ENCODE measurements around the gene KCNK18.

Gene KCNK18

DNA sequence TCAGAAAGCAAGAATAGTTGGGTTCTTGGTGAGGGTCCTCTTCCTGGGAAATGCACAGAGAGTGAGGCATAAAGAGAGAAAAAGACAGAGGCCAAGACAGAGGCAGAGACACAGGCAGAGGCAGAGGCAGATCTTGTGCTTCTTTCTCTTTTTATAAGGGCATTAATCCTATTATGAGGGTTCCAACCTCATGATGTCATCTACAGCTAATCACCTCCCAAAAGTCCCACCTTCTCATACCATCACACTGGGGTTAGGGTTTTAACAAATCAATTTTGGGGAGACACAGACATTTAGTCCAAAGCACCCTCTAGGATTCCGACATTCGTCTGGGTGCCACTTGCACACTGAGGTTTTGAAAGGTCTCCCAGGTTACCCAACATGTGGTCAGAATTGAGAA, 17.8 kb downstream of the KCNK18 start:
- TF ChIP-seq CTCF (conservative IDR thresholded peaks at IDR 0.05) = no peak
- TF ChIP-seq ZFX (IDR thresholded peaks at IDR 0.05) = no peak

DNA sequence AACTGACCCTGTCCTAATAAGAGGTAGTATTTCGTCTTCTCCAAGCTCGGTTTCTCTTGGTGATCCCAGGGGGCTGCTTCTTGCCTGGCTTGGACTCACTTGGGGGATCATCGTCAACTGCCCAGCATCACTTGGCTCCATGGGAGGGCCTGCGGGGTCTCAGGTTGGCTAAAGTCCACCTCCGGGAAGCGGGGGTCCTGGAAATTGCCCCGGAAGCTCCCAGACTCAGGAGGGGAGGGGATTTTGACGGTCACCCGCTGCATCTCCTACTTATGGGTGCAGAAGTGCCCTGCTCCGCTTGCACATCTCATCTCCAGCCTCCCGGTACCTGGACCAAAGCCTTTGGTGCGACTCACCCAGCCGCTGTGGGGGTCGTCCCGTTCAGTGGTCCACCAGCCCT, 18.7 kb downstream of the KCNK18 start:
- TF ChIP-seq ZFX (IDR thresholded peaks at IDR 0.05) = no peak
- TF ChIP-seq CTCF (conservative IDR thresholded peaks at IDR 0.05) = no peak
- H3K27ac ChIP-seq = no peak overlapping the region

More for the DNA sequence above, 17.8 kb downstream of the KCNK18 start:
- no peak overlapping the region for H3K27ac ChIP-seq

- no peak overlapping the region; the same call in 1 of the 2 replicates for H3K27ac ChIP-seq
- no peak for TF ChIP-seq ZFX (IDR thresholded peaks at IDR 0.05)
- peak; percentile 100 for TF ChIP-seq CTCF (conservative IDR thresholded peaks at IDR 0.05)
These were observed 19.4 kb downstream of the KCNK18 start for GRCh38 chr10:117216611-117217195.

GRCh38 chr10:117217196-117217761, 20.0 kb downstream of the KCNK18 start:
- no peak for TF ChIP-seq ZFX (IDR thresholded peaks at IDR 0.05)
- no peak; the same call in 1 of the 2 replicates for TF ChIP-seq CTCF (conservative IDR thresholded peaks at IDR 0.05)
- no peak overlapping the region; the same call in 1 of the 2 replicates for H3K27ac ChIP-seq

DNA sequence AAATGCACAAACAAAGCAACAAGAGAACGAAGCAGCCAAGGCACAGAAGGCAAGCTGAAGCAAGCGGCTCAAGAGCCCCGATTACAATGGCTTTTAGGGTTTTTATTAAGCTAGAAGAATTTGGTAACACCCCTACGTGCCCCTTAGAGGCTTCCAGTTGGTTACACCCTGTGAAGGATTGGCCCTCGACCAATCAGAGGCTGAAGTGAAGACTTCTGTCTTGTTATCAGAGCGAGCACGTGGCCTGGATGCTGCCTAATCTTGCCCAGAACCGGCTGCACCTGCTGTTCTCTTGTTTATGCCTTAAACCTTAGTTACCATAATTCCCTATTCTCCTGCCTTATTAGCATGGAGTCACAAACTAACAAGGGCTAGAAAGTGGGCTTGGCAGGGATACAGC, 21.4 kb downstream of the KCNK18 start:
- H3K27ac ChIP-seq = no peak overlapping the region
- no peak for TF ChIP-seq CTCF (conservative IDR thresholded peaks at IDR 0.05)
- no peak for TF ChIP-seq ZFX (IDR thresholded peaks at IDR 0.05)

DNA sequence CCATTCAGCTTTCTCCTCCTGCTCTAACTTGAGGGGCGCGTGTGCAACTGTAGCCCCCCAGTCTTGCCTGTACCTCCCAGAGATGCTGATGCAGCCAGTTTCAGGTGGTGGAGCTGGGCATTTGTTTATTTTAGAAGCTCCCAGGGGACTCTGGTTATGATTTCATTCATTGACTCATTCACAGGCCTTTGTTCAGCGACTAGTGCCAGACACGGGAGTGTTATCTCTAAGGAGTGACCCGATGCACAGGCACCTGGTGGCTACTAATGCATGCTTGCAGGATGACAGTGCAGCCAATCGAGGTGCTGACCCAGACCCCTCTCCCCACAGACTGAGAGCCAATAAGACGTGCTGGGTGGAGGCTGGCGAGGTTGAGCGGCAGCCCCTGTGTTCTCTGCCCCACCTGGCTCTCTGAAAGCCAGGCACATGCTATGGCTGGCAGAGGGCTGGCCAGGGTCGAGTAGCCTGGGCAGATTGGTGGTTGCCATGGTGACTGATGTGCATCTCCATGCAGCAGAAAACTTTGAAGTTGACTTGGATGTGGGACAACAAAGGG, 23.9 kb downstream of the KCNK18 start:
- TF ChIP-seq ZFX (IDR thresholded peaks at IDR 0.05) (no peak), CTCF (conservative IDR thresholded peaks at IDR 0.05) (no peak)
- no peak overlapping the region for H3K27ac ChIP-seq

DNA sequence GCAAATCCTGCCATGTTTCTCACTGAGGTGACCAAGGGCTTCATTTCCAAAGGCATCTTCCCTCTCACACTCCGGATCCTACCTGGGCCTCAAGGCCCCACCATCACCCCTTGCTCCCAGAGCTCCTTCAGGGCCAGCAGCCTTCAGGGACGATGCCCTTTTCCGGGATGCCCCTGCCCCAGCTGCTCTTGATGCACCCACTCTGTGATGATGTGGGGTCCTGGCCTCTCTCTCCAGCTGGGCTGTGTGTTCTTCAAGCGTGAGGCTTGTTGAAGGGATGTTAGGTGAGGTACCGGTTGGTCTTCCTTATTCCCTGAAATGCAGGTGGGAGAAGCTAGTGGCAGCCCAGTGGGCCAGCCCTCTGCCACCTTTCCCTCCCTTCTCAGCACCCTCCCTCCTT, 25.3 kb downstream of the KCNK18 start:
- TF ChIP-seq ZFX (IDR thresholded peaks at IDR 0.05) (no peak), CTCF (conservative IDR thresholded peaks at IDR 0.05) (no peak)
- H3K27ac ChIP-seq = no peak overlapping the region

Measured in C4-2B (cell line).